HepG2 (cell line): ENCODE measurements around the gene TAF12. TPM values are rescaled to one million over a fixed set of nuclear protein-coding genes. Genes with fewer than 3 reads are reported as not detected.

Experiments used
- AHR ChIP-seq: IDR thresholded peaks from 2 replicates; pipeline ENCODE4 v1.6.1; 2018; ENCODE audit warnings: missing genetic modification reagents, missing compliant biosample characterization
- ATF4 ChIP-seq, 2 experiments: fragments of 450-650 bp in 1 of 2; sonication (generic) in 1 of 2; formaldehyde crosslinking; IDR thresholded peaks; 2 replicates each; pipeline versions ENCODE4 v1.5.0 to v1.8.0; 2020 to 2022; ENCODE audit warnings: mild to moderate bottlenecking in 1 of 2, missing genetic modification reagents in 1 of 2
- BHLHE40 ChIP-seq: IDR thresholded peaks from 2 replicates; pipeline ENCODE4 v1.6.1; 2011; ENCODE audit warnings: low read length, improper control_type of control experiment
- GABPA ChIP-seq, 2 experiments: IDR thresholded peaks; 2 replicates each; pipeline ENCODE4 v1.6.1; 2011 to 2016; ENCODE audit warnings: low read depth in 2 of 2, low read length in 1 of 2, missing biosample characterization in 1 of 2, missing genetic modification characterization in 1 of 2
- GATAD2A ChIP-seq: IDR thresholded peaks from 2 replicates; pipeline ENCODE4 v1.6.1; 2016
- HBP1 ChIP-seq: IDR thresholded peaks from 2 replicates; pipeline ENCODE4 v1.6.1; 2016; ENCODE audit warnings: low read depth, control low read depth
- HHEX ChIP-seq: IDR thresholded peaks from 2 replicates; pipeline ENCODE4 v1.6.1; 2016; ENCODE audit warnings: control low read depth
- NR2C2 ChIP-seq: sonication (generic); formaldehyde crosslinking; IDR thresholded peaks from 2 replicates; pipeline ENCODE4 v1.4.0; 2020; ENCODE audit warnings: missing genetic modification reagents, mild to moderate bottlenecking, moderate library complexity, borderline replicate concordance
- PHB2 ChIP-seq: fragments of 450-650 bp; IDR thresholded peaks from 2 replicates; pipeline ENCODE4 v1.6.1; 2018; ENCODE audit not compliant: partially characterized antibody
- PHF8 ChIP-seq: sonication (generic); formaldehyde crosslinking; IDR thresholded peaks from 2 replicates; pipeline ENCODE4 v1.5.0; 2020; ENCODE audit warnings: missing genetic modification reagents
- PREB ChIP-seq: sonication (generic); formaldehyde crosslinking; IDR thresholded peaks from 2 replicates; pipeline ENCODE4 v1.4.0; 2020; ENCODE audit warnings: missing genetic modification reagents
- SAP130 ChIP-seq: IDR thresholded peaks from 2 replicates; pipeline ENCODE4 v1.6.1; 2016; ENCODE audit warnings: low read depth
- TAF1 ChIP-seq: sonication (generic); formaldehyde crosslinking; IDR thresholded peaks from 2 replicates; pipeline ENCODE4 v1.4.0; 2020; ENCODE audit warnings: missing genetic modification reagents
- ZNF333 ChIP-seq: sonication (generic); formaldehyde crosslinking; IDR thresholded peaks from 2 replicates; pipeline ENCODE4 v1.4.0; 2020; ENCODE audit warnings: mild to moderate bottlenecking, missing genetic modification reagents, borderline replicate concordance
- ZNF431 ChIP-seq: sonication (generic); formaldehyde crosslinking; IDR thresholded peaks from 2 replicates; pipeline ENCODE4 v1.9.0; 2022; ENCODE audit warnings: missing genetic modification reagents, low read depth, mild to moderate bottlenecking, borderline replicate concordance
- ZNF543 ChIP-seq: sonication (generic); formaldehyde crosslinking; IDR thresholded peaks from 2 replicates; pipeline ENCODE4 v1.4.0; 2020; ENCODE audit warnings: mild to moderate bottlenecking, missing genetic modification reagents
- ZNF761 ChIP-seq: sonication (generic); formaldehyde crosslinking; conservative IDR thresholded peaks from 2 replicates; pipeline ENCODE4 v1.4.0; 2020; ENCODE audit warnings: mild to moderate bottlenecking, missing genetic modification reagents
- polyA plus RNA-seq, 8 experiments: library from polyadenylated mRNA; depleted of rRNA in 3 of 8; stranded (reverse) in 7 of 8; unstranded in 1 of 8; fragments of >200 nt; fragmentation: Illumina TruSeq in 4 of 8; extraction: Trizol in 4 of 8; gene quantifications; 2 replicates each; pipeline versions ENCODE4 v1.2.1 to v1.2.3, GENCODE V29; 2011 to 2016; ENCODE audit warnings: low read depth in 4 of 8, missing spikeins in 1 of 8, mixed read lengths in 1 of 8; ENCODE audit not compliant: insufficient read depth in 1 of 8
- total RNA-seq, 5 experiments: library from RNA; depleted of rRNA; stranded (reverse); fragments of >200 nt; fragmentation: Illumina TruSeq; extraction: Trizol; gene quantifications; 2 replicates each; pipeline ENCODE4 v1.2.3, GENCODE V29; 2016; ENCODE audit warnings: low read depth in 1 of 5
- TF ChIP-seq, protein P1 (sequence below): sonication (generic); formaldehyde crosslinking; IDR thresholded peaks from 2 replicates; pipeline ENCODE4 v1.4.0; 2020; ENCODE audit warnings: missing genetic modification reagents, low read depth, mild to moderate bottlenecking, borderline replicate concordance
- TF ChIP-seq, protein P2 (sequence below): sonication (generic); formaldehyde crosslinking; IDR thresholded peaks from 2 replicates; pipeline ENCODE4 v1.8.0; 2022; ENCODE audit warnings: mild to moderate bottlenecking, missing genetic modification reagents, moderate library complexity
- TF ChIP-seq, protein P3 (sequence below): sonication (generic); formaldehyde crosslinking; IDR thresholded peaks from 2 replicates; pipeline ENCODE4 v1.9.0; 2021; ENCODE audit warnings: missing genetic modification reagents, mild to moderate bottlenecking, borderline replicate concordance
- TF ChIP-seq, protein P4 (sequence below): sonication (generic); formaldehyde crosslinking; IDR thresholded peaks from 2 replicates; pipeline ENCODE4 v1.5.0; 2020; ENCODE audit warnings: mild to moderate bottlenecking, missing genetic modification reagents

The TAF12 gene
- total and polyA plus RNA-seq, 2 of the 13 experiments (the other 11 are each of a cell fraction or from before 2014, with no cell fraction given): 16.3 to 17.1 TPM

DNA sequence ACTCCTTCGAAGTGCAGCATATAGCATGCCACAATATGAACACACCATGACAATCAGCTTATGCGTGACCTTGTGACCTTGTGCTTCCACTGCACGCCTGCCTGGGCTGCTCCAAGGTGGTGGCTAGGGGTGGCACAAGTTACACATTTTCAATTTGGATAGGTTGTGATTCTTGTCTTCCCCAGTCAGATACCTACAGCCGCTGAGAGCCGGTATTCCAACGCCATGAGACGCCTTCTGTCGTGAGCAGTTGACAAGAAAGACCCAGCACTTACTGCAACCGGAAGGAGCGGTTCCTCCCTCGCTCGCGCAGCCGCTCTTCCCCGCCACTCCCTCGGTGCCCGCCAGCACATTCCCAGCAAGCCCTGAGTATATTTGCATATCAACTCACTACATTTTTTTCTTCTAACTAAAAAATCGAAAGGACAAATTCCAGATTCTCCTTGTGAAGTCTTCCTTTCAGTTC, 5.2 kb upstream of the TAF12 start (continued):
- TF ChIP-seq ATF4 (CRISPR knock-in tag; IDR thresholded peaks at IDR 0.05) (peak in 1 of 2 experiments; percentile 37; a peak in 1 of 4 replicates), PREB (no peak), NR2C2 (peak; percentile 70; the same call in 1 of the 2 replicates), HBP1 (CRISPR knock-in tag) (0 out of 2 replicates have a peak, but pooled peaks have one; percentile 13), TAF1 (CRISPR knock-in tag) (peak; percentile 75; the same call in 1 of the 2 replicates), PHF8 (CRISPR knock-in tag) (peak; percentile 43; the same call in 1 of the 2 replicates), GATAD2A (CRISPR knock-in tag) (peak; percentile 3; the same call in 1 of the 2 replicates), HHEX (no peak), ZNF543 (0 out of 2 replicates have a peak, but pooled peaks have one; percentile 7), ZNF431 (no peak), PHB2 (no peak), ZNF333 (CRISPR knock-in tag) (no peak), BHLHE40 (peak; percentile 16; the same call in 1 of the 2 replicates), ZNF761 (0 out of 2 replicates have a peak, but pooled peaks have one; percentile 57), AHR (CRISPR knock-in tag) (0 out of 2 replicates have a peak, but pooled peaks have one; percentile 16), SAP130 (CRISPR knock-in tag) (peak; percentile 78; the same call in 1 of the 2 replicates), GABPA (IDR thresholded peaks at IDR 0.05; ENCODE audit: low read depth, low read length) (peak; percentile 50), GABPA (CRISPR knock-in tag; IDR thresholded peaks at IDR 0.05; ENCODE audit: low read depth) (peak; percentile 86)
- TF ChIP-seq, protein P1, sequence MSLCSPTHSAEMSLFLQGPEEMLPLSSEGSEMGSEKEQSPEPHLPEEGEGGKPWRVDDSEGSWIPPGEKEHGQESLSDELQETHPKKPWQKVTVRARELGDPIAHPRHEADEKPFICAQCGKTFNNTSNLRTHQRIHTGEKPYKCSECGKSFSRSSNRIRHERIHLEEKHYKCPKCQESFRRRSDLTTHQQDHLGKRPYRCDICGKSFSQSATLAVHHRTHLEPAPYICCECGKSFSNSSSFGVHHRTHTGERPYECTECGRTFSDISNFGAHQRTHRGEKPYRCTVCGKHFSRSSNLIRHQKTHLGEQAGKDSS (CRISPR knock-in tag): peak; percentile 12; the same call in 1 of the 2 replicates
- TF ChIP-seq, protein P2, sequence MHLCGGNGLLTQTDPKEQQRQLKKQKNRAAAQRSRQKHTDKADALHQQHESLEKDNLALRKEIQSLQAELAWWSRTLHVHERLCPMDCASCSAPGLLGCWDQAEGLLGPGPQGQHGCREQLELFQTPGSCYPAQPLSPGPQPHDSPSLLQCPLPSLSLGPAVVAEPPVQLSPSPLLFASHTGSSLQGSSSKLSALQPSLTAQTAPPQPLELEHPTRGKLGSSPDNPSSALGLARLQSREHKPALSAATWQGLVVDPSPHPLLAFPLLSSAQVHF (CRISPR knock-in tag): peak; percentile 0; the same call in 1 of the 2 replicates
- TF ChIP-seq, protein P3, sequence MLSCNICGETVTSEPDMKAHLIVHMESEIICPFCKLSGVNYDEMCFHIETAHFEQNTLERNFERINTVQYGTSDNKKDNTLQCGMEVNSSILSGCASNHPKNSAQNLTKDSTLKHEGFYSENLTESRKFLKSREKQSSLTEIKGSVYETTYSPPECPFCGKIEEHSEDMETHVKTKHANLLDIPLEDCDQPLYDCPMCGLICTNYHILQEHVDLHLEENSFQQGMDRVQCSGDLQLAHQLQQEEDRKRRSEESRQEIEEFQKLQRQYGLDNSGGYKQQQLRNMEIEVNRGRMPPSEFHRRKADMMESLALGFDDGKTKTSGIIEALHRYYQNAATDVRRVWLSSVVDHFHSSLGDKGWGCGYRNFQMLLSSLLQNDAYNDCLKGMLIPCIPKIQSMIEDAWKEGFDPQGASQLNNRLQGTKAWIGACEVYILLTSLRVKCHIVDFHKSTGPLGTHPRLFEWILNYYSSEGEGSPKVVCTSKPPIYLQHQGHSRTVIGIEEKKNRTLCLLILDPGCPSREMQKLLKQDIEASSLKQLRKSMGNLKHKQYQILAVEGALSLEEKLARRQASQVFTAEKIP (CRISPR knock-in tag): no peak
- TF ChIP-seq, protein P4, sequence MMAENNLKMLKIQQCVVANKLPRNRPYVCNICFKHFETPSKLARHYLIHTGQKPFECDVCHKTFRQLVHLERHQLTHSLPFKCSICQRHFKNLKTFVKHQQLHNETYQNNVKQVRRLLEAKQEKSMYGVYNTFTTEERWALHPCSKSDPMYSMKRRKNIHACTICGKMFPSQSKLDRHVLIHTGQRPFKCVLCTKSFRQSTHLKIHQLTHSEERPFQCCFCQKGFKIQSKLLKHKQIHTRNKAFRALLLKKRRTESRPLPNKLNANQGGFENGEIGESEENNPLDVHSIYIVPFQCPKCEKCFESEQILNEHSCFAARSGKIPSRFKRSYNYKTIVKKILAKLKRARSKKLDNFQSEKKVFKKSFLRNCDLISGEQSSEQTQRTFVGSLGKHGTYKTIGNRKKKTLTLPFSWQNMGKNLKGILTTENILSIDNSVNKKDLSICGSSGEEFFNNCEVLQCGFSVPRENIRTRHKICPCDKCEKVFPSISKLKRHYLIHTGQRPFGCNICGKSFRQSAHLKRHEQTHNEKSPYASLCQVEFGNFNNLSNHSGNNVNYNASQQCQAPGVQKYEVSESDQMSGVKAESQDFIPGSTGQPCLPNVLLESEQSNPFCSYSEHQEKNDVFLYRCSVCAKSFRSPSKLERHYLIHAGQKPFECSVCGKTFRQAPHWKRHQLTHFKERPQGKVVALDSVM (CRISPR knock-in tag): no peak
